Bronchial epithelial cell (primary cell): Measurements from ENCODE around the gene HLA-DMA. TPM values are rescaled to one million over a fixed set of nuclear protein-coding genes. Genes with fewer than 3 reads are reported as not detected.

Experiments
- DNase-seq: peaks from one replicate; pipeline ENCODE4 v3.0.0-alpha.2; 2010; ENCODE audit warnings: low read depth
- FAIRE-seq: peaks from 2 replicates; lab custom pipeline; 2011; peaks lifted over from hg19 to GRCh38; lab: Jason Lieb, UNC
- H3K27me3 ChIP-seq: 2 replicates; pipeline ENCODE4 v1.5.1; 2011; ENCODE audit warnings: low read length; ENCODE audit not compliant: control insufficient read depth, insufficient read depth
- H3K36me3 ChIP-seq: 2 replicates; pipeline ENCODE4 v1.5.1; 2011; ENCODE audit warnings: low read length; ENCODE audit not compliant: control insufficient read depth, insufficient read depth
- H3K4me3 ChIP-seq: 2 replicates; pipeline ENCODE4 v1.5.1; 2011; ENCODE audit warnings: mild to moderate bottlenecking, low read depth, low read length, control low read depth
- CTCF ChIP-seq: IDR thresholded peaks from 2 replicates; pipeline ENCODE4 v1.5.1; 2011; ENCODE audit warnings: mild to moderate bottlenecking, moderate library complexity, low read length, control low read depth, inconsistent platforms; ENCODE audit not compliant: insufficient read depth, severe bottlenecking
- total RNA-seq: library from RNA; depleted of rRNA; stranded (reverse); fragments of >200 nt; gene quantifications from 2 replicates; pipeline ENCODE4 v1.2.1, GENCODE V29; 2014

The HLA-DMA gene
- total RNA-seq, 1 donor from 2014 or later = 0.26 TPM

DNA sequence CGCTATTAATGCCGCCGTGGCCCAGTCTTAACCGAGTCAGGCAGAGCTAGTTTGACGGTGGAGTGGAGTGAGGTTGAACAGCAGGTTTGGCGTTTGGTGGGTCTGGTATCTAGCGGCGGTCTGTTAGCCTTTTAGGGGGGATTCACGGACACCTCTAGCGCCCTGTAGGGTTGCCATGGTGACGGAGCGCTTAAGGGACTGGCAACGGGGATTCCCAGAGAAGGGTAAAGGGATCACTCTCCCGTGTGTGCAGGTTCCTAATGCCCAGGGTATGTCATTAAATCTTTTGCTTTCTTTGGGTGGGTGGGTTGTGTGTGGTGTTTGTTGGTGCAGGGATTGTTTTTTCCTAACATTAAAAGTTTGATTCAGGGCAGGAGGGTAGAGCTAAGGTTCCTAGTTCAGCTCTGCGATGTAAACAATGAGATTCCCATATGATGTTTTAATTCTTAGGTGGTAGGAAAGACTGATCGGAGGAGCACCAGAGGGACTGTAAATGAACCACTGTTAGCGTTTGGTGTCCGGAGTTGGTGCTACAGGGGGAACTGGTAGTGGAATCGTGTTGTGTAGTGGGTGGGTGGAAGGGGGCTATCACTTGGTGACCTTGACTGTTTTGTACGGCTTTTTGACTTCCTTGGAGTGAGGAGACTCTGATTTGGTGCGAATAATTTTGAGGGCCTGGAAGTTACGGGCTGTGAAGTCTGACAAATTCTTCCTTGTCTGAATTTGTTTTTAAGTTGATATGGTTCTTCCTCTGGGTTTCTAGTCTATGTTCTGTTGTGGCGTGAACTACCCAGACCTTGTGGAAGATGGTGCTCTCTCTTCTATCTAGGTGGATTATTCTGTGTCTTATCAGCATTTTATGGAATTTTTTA is 20.5 kb upstream of the HLA-DMA start:
- DNase-seq = no peak
- no peak for FAIRE-seq
- Histone ChIP-seq H3K27me3 (no peaks in the 10 kb centered on the region), H3K36me3 (peaks cover 46% of the 10 kb centered on the region), H3K4me3 (peak overlapping the region; percentile 96)
- TF ChIP-seq CTCF = no peak

GRCh38 chr6:32972353-32973143 is 19.7 kb upstream of the HLA-DMA start:
- Histone ChIP-seq H3K4me3 (peak overlapping the region; percentile 96), H3K27me3 (no peaks in the 10 kb centered on the region), H3K36me3 (peaks cover 39% of the 10 kb centered on the region)
- FAIRE-seq (no peak), DNase-seq (no peak)
- TF ChIP-seq CTCF = no peak

- DNase-seq = peak; percentile 99
- no peak for FAIRE-seq
- peaks cover 31% of the 10 kb centered on the region for H3K36me3 ChIP-seq
These were observed 18.9 kb upstream of the HLA-DMA start for GRCh38 chr6:32971581-32972352.

DNA sequence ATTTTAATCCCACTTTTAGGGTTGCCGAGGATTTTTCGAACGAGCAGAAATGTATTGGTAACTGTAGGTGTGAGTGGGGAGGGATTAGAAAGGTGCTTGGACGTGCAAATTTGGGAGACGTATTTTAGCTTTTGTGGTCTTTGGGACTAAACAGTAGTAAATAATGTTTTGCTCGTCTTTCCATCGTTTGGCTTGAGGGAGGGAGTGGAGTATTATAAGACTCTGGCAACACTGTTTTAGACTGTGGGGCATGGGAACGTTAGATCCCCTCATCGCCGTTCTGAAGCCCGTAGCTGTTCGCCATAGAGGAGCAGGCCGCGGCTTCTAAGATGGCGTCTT is 18.3 kb upstream of the HLA-DMA start:
- FAIRE-seq = no peak
- H3K4me3 ChIP-seq = peak overlapping the region; percentile 91
- no peaks in the 10 kb centered on the region for H3K27me3 ChIP-seq
- H3K36me3 ChIP-seq = peaks cover 29% of the 10 kb centered on the region
- no peak for TF ChIP-seq CTCF
- DNase-seq = no peak

More at GRCh38 chr6:32971581-32972352, 18.9 kb upstream of the HLA-DMA start:
- peak overlapping the region; percentile 96 for H3K4me3 ChIP-seq
- no peak for TF ChIP-seq CTCF
- no peaks in the 10 kb centered on the region for H3K27me3 ChIP-seq

GRCh38 chr6:32970413-32971241 is 17.7 kb upstream of the HLA-DMA start:
- Histone ChIP-seq H3K4me3 (peak overlapping the region; percentile 91), H3K36me3 (peaks cover 23% of the 10 kb centered on the region), H3K27me3 (no peaks in the 10 kb centered on the region)
- no peak for TF ChIP-seq CTCF
- FAIRE-seq = no peak
- DNase-seq = peak; percentile 72
